Mucosa of rectum (tissue), 2 donors: ENCODE results near the gene AFAP1L1.
"Not testable (repeated sequence)": the region's sequence is repeated elsewhere in the genome, so short reads cannot be mapped to it uniquely, and the experiment has no call there.

Experiments
- H3K27ac ChIP-seq, 2 donors: one replicate each; pipeline ENCODE4 v1.7.0; 2013; ENCODE audit warnings: inconsistent platforms in 2 of 2, low read depth in 2 of 2, low read length in 2 of 2
- H3K27me3 ChIP-seq, 2 donors: one replicate each; pipeline ENCODE4 v1.7.0; 2013; ENCODE audit warnings: low read length in 2 of 2; ENCODE audit not compliant: control insufficient read depth in 2 of 2, insufficient read depth in 2 of 2
- H3K36me3 ChIP-seq, 2 donors: one replicate each; pipeline ENCODE4 v1.7.0; 2013; ENCODE audit warnings: low read length in 2 of 2; ENCODE audit not compliant: control insufficient read depth in 2 of 2, insufficient read depth in 2 of 2
- H3K4me1 ChIP-seq, 2 donors: one replicate each; pipeline ENCODE4 v1.7.0; 2013; ENCODE audit warnings: low read length in 2 of 2, mild to moderate bottlenecking in 1 of 2; ENCODE audit not compliant: control insufficient read depth in 2 of 2, insufficient read depth in 2 of 2
- H3K4me3 ChIP-seq, 2 donors: one replicate each; pipeline ENCODE4 v1.7.0; 2013; ENCODE audit warnings: low read length in 2 of 2
- H3K9ac ChIP-seq, 2 donors: one replicate each; pipeline ENCODE4 v1.7.0; 2013; ENCODE audit warnings: low read length in 2 of 2, low read depth in 1 of 2, mild to moderate bottlenecking in 1 of 2
- H3K9me3 ChIP-seq, 2 donors: one replicate each; pipeline ENCODE4 v1.7.0; 2013; ENCODE audit warnings: low read length in 2 of 2; ENCODE audit not compliant: control insufficient read depth in 2 of 2
- donor health status: healthy.
- donor health status: Normal muscosa, but diverticular disease.

AFAP1L1 gene

DNA sequence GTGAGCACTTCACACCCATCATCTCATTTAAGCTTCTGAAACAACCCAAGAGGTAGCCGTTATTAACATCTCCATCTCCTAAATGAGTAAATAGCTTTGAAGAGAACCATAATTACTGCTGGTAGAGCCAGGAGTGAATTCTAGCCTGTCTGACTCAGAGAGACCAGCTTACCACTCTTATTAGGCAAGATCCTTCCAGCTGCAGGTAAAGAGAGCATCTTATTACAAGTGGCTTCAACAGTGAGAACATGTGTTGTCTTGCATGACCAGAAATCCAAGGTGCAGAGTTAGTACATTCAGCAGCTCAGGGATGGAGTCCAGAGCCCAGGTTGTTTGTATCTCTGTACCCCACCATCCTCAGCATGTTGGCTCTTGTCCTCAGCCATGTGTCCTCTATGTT, 10.9 kb upstream of the AFAP1L1 start:
- H3K4me3 ChIP-seq = no peak overlapping the region
- H3K27me3 ChIP-seq = peaks cover 2 to 9% of the 10 kb centered on the region in 2 donors
- no peak overlapping the region for H3K9ac ChIP-seq
- H3K9me3 ChIP-seq = no peaks in the 10 kb centered on the region
- no peaks in the 10 kb centered on the region for H3K4me1 ChIP-seq
- H3K36me3 ChIP-seq = no peaks in the 10 kb centered on the region
- H3K27ac ChIP-seq = no peak overlapping the region

DNA sequence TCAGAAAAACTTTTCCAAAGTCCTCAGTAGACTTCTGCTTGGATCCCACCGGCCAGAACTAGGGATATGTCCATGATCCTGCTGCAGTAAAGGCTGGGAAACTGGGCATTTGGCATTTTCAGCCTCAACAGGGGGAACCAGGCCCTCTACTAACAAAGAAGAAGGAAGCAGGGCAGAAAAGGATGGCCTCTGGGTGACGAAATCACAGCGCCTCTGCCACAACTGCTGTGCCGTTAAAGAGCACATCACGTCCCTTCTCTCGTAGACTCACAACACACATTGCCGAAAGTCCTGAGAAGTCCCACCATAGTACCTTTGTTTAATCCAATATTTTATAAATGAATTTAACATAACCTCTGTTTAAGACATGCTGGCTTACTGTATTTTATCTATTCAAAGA, 10.4 kb upstream of the AFAP1L1 start:
- Histone ChIP-seq H3K27me3 (peaks cover 2 to 9% of the 10 kb centered on the region in 2 donors), H3K4me3 (no peak overlapping the region), H3K9me3 (no peaks in the 10 kb centered on the region), H3K4me1 (no peaks in the 10 kb centered on the region), H3K9ac (no peak overlapping the region), H3K27ac (no peak overlapping the region), H3K36me3 (no peaks in the 10 kb centered on the region)

DNA sequence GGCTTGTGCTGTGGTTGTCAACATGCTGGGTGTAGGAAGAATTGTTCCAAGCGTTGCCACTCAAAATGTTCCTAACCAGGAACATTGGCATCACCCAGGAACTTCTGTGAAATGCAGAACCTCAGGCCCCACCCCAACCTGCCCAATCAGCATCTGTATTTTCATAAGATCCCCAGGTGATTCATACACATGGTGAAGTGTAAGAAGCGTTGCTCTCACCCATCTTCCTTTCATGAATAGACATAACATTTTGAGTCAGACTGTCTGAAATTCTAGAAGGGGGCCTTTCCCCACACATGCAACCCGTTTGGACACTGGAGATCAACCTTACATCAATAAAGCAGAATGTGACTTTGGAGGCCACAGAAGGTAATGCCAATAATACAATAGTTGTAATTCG, 9.3 kb upstream of the AFAP1L1 start:
- H3K27me3 ChIP-seq = peaks cover 2 to 4% of the 10 kb centered on the region in 2 donors
- no peak overlapping the region for H3K27ac ChIP-seq
- H3K9ac ChIP-seq = no peak overlapping the region
- no peaks in the 10 kb centered on the region for H3K4me1 ChIP-seq
- no peak overlapping the region for H3K4me3 ChIP-seq
- H3K36me3 ChIP-seq = no peaks in the 10 kb centered on the region
- no peaks in the 10 kb centered on the region for H3K9me3 ChIP-seq

DNA sequence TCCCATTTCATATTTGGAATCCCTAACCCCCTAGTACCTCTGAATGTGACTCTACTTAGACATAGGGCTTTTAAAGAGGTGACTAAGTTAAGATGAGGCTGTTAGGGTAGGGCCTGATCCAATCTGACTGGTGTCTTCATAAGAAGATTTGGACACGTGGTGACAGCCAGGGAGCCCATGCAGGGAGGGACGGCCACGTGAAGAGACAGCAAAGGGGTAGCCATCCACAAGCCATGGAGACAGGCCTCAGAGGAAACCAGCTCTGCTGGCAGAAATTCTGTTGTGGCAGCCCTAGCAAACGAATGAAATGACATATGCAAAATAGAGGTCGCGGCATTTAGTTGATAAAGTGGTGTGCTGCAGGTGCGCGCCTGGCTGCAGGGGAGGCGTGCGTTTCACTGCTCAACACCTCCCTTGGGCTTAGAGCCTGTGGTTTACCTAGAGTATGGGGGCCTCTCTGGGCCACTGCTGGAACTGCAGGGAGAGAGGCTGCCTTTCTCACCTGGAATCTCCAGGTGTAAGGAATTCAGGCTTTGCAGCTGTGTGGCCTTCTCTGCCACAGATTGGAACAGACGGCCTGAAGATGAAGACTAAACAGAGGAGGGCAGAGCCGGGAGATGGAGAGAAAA, 7.1 kb upstream of the AFAP1L1 start:
- Histone ChIP-seq H3K36me3 (no peaks in the 10 kb centered on the region), H3K27me3 (peaks cover 2 to 4% of the 10 kb centered on the region in 2 donors), H3K4me3 (no peak overlapping the region), H3K4me1 (no peaks in the 10 kb centered on the region), H3K27ac (no peak overlapping the region), H3K9me3 (peaks cover 0 to 9% of the 10 kb centered on the region in 2 donors), H3K9ac (no peak overlapping the region)

DNA sequence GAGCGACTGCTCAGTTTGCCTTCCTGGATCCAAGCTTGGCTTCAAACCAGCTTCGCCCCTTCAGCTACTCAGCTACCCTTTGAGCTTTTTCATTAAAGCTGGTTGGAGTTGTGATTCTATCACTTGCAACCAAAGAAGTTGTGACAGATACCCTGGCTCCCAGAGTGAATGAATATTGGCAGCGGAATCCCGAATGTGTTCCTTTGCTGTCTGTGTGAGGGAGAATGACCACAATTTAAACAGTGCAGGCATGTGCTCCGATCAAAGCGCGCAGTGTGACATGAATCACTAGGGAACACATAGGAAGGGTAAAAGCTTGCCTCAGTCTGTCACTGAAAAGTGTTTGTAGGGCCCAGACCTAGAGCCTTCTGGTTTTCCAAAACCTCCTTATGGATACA, 6.6 kb upstream of the AFAP1L1 start:
- Histone ChIP-seq H3K27ac (no peak overlapping the region), H3K36me3 (no peaks in the 10 kb centered on the region), H3K4me1 (no peaks in the 10 kb centered on the region), H3K27me3 (peaks cover 2 to 4% of the 10 kb centered on the region in 2 donors), H3K9me3 (peaks cover 0 to 9% of the 10 kb centered on the region in 2 donors), H3K4me3 (no peak overlapping the region), H3K9ac (no peak overlapping the region)

DNA sequence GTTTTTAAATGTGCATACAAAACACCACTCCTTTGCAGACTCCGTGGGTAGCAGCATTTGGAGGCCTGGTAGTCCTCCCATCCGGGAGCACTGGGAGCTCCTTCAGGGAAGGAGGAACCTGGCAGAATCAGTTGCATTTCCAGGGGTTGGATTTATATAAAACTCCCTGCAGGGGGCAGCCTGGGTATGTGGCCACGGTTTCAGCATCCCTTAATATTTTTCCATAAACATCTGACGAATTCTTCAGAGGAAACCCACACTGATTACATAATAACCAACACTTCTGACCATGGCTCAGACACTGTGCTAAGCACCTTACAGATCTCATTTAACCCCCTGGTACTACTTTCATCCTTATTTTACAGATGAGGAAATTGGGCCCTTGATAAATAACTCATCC, 6.1 kb upstream of the AFAP1L1 start:
- H3K4me3 ChIP-seq = no peak overlapping the region
- H3K36me3 ChIP-seq = no peaks in the 10 kb centered on the region
- peaks cover 0 to 9% of the 10 kb centered on the region in 2 donors for H3K9me3 ChIP-seq
- no peak overlapping the region for H3K9ac ChIP-seq
- H3K4me1 ChIP-seq = no peaks in the 10 kb centered on the region
- no peak overlapping the region for H3K27ac ChIP-seq
- peaks cover 3 to 4% of the 10 kb centered on the region in 2 donors for H3K27me3 ChIP-seq

DNA sequence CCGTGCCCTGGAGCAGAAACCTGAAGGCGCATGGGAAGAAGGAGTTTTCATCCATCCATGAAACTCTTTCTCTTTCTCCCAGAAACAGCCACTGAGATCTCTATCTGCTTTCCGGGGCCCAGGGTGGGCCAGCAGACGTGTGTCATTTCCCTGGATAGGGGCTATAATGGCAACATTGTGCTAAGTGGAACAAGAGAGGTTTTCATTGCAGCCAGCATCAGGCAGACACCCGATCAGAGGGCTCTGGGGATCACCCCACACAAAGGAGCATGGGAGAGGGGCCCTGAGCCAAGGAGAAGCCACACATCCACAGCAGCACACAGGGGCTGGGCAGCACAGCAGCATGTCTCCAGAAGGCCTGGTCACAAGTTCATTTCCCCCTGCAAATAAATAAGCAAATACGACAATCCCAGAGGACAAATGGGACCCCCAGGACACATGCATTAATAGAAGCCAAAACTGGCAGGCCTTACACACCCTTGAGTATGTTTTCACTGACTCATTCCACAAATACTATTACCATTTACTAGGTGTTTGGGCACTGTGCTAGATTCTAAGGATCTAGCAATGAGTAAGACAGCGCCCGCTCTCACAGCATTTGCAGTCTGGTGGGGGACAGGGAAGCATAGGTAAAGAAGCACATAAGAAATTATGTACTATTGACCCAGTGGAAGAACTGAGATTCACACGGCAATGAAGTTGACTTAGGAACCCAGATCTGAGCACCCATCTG, 4.3 kb upstream of the AFAP1L1 start:
- Histone ChIP-seq H3K4me1 (no peaks in the 10 kb centered on the region), H3K36me3 (no peaks in the 10 kb centered on the region), H3K9me3 (peaks cover 0 to 9% of the 10 kb centered on the region in 2 donors), H3K27ac (no peak overlapping the region), H3K27me3 (peaks cover 2 to 14% of the 10 kb centered on the region in 2 donors), H3K9ac (no peak overlapping the region), H3K4me3 (no peak overlapping the region)

DNA sequence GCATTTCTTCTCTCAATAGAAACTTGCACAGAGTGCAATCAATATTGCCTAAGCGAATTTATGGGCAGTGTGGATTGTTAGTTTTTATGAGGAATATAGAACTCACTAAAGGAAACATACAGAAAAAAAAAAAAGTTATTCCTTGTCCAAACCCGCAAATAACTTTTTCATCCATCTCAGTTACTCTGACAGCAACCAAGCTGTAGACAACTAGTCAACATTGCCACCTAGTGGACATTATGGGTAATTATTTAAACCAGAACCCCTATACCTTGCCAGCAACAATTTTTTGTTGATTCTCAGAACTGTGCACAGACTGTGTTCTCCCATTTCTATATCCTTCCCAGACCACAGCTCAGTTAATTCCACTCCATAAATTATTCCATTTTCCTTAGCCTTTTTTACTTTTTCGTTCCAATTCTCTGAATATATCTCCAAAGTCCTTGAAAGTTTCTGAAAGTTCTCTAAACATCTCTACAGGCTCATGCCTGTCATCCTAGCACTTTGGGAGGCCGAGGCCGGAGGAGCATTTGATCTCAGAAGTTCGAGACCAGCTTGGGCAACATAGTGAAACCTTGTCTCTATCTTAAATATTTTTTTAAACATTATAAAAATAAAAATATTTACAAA, 2.6 kb upstream of the AFAP1L1 start:
- Histone ChIP-seq H3K27me3 (peaks cover 2 to 19% of the 10 kb centered on the region in 2 donors), H3K36me3 (no peaks in the 10 kb centered on the region), H3K9me3 (peaks cover 0 to 9% of the 10 kb centered on the region in 2 donors), H3K4me3 (no peak overlapping the region), H3K27ac (no peak overlapping the region), H3K4me1 (no peaks in the 10 kb centered on the region), H3K9ac (no peak overlapping the region)

DNA sequence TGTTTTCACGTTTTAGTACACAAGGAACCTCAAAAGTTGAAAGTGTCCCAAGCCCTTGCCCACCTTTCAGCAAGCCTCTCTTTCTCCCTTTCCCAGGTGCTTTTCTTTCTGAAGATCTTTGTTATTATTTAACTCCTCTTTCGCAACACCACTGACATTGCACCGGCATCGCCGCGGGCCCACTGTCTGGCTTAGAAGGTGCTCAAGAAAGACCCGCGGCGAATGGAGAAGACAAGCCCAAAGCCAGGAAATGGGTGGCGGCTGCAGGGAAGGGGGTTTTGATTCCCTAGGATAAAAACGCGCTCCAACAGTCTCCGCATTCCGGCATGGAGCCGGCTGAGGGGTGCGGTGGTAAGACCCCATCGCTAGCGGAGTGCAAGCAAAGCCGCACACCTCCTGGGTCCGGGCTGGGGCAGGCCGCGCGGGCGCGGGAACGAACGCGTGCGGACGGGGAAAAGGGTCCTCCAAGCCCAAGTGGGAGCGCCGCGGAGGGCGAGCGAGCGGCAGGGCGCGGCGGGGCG, 404 bp upstream of the AFAP1L1 start:
- no peak overlapping the region for H3K9ac ChIP-seq
- H3K4me1 ChIP-seq = no peaks in the 10 kb centered on the region
- peaks cover 0 to 9% of the 10 kb centered on the region in 2 donors for H3K9me3 ChIP-seq
- H3K27me3 ChIP-seq = peaks cover 2 to 17% of the 10 kb centered on the region in 2 donors
- H3K27ac ChIP-seq = peak overlapping the region in 1 of 2 donors; percentile 32
- H3K4me3 ChIP-seq = peak overlapping the region; percentile 44 to 56
- no peaks in the 10 kb centered on the region for H3K36me3 ChIP-seq

DNA sequence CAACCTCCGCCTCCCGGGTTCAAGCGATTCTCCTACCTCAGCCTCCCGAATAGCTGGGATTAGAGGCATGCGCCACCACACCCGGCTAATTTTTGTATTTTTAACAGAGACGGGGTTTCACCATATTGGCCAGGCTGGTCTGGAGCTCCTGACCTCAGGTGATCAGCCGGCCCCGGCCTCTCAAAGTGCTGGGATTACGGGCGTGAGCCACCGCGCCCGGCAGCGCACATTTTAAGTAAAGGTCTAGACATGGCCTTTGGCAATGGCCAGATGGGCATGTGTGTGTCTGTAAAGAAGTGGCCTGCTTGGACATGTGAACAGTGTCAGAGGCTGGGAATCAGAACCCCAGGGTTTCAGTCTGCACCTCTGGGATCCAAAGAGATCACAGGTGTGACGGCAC, 1.1 kb downstream of the AFAP1L1 start:
- H3K4me1 ChIP-seq, H3K9me3 ChIP-seq, H3K4me3 ChIP-seq, H3K36me3 ChIP-seq, H3K27ac ChIP-seq: not testable (repeated sequence)
- peak overlapping the region in 1 of 2 donors; percentile 42 for H3K9ac ChIP-seq
- peaks cover 2 to 17% of the 10 kb centered on the region in 2 donors for H3K27me3 ChIP-seq
